ENCODE data around the gene KLK14. TPM values are rescaled to one million over a fixed set of nuclear protein-coding genes. Genes with fewer than 3 reads are reported as not detected.

Gene KLK14
- total RNA-seq, 1 donor from 2014 or later = not detected

DNA sequence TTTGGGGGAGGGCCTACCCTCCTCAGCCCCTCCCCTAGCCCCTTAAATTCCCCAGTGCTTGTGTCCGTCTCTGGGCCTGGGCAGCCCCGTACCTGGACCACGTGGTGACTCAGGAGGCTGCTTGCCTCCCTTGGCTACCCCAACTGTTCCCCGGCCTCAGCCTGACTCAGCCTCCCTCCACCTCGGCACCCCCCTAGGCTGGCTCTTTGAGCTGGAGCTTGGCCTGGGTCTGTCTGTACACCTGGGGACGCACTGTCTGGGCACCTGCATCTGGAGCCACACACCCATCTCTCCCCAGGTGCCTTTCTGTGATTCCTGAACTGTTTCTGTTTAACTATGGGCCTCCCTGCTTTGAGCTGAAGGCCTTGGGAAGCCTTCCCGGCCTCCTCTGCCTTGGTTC, 1.8 kb upstream of the KLK14 start:
- no peak for DNase-seq

DNA sequence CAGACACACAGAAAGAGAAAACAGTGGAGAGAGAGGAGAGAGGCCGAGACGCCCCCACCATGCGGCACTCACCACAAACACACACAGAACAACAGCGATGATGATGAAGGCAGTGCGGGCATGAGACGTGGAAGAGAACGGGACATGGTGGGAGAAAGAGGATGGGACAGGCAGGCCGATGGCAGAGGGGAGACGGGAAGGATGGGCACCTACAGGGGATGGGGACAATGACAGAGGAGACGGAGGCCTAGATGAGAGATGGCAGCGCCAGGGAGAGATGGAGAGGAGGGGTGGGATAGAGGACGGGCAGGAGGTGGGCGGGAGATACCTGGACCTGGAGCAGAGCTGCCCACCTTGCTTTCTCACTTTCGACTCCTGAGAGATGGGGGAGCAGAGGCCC, 1.1 kb upstream of the KLK14 start:
- DNase-seq = no peak

GRCh38 chr19:51083181-51083580, 494 bp upstream of the KLK14 start:
- DNase-seq = no peak

DNA sequence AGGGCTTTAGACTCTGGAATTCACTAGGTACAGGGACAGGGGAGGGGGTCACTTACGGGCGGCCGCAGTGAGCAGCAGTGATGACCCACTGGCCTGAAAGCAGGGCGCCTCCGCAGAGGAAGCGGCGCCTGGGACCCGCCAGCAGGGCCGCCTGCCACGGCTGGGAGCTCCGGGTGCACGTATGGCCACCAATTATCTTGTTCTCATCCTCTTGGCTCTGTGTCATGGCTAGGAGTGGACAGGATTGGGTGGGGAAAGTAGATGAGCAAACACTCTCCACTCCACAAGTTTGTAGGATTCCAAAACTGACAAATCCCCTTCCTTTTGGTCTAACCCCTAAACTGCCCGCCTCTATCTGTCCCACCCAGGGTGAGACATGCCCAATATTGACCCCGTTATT, 1.2 kb downstream of the KLK14 start:
- no peak for DNase-seq

DNA sequence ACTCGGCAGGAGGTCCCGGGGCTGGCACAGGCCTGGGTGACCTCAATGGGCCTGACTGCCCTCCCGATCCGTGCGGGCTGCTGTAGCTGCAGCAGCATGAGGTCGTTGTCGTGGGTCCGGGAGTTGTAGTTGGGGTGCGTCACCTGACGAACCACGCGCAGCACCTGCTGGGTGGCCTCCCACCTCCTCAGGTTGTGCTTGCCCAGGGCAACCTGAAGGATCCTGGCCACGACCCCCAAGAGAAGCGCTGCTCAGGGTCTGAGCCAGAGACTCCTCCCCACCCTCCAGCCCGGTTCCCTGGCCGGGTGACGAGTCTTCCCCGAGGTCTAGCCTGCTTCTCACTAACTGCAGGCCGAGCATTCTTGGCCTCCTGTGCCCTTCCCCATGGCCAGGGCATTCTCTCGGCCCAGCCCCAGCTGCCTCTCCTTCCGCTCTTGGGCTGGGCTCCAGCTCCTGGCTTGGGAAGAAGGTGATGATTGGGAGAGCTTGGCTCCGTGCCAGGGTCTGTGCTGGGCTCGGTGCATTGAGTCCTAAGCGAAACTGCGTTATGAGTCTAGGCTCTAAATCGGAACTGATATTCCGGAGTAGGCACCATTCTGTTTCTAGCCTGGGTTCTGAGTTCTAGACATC, 3.1 kb downstream of the KLK14 start:
- DNase-seq = no peak

DNA sequence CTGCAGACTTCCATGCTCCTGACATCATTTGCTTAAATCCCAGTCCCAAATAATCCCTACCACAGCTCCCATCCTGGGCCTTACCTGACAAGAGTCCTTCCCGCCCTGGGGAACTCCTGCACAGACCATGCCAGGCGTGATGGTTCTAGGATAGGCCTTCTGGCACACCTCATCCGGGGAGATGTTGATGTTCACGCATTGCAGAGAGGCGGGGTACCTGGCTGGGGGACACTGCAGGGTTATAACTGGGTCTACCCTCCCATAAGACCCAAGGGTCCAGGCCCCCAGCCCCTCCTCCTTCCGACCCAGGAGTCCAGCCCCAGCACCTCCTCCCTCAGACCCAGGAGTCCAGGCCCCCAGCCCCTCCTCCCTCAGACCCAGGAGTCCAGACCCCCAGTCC, 4.0 kb downstream of the KLK14 start:
- no peak for DNase-seq

DNA sequence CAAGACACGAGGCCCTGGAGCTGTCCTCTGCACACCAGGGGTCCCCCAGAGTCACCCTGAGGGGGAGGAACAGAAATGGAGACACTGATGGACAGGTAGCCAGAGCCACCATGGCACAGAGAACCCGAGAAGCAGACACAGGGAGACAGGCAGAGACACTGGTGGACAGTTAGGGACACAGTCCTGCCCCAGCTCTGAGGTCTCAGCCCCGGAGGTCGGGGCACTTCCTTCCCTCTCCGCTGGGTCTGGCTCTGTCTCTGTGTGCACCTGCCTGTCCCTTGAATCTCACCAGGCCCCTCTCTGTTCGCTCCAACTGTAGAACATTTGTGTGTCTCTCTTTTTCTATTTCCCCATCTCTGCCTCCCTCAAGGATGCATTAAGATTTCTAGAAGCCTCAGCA, 4.6 kb downstream of the KLK14 start:
- no peak for DNase-seq

- no peak for DNase-seq
Observed at GRCh38 chr19:51076631-51077213, 6.0 kb downstream of the KLK14 start.

DNA sequence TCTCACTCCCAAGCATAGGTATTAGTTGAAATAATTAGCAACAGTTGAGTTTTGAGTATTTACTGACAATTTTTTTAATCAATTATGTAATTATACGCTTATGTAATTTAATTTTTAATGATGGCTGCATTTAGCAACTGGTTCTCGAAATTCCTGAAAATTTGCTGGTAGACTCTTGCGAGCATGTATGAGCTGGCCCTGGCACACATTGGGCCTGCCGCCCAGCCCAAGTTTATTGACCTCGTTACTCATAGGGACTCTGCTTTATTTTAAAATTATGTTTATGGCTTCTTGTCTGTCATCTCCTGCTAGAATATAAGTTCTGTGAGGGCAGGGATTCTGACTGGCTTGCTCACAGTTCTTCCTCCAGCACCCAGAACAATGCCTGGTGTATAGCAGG, 6.7 kb downstream of the KLK14 start:
- DNase-seq = no peak

GRCh38 chr19:51071095-51071405, 11.6 kb downstream of the KLK14 start:
- no peak for DNase-seq

GRCh38 chr19:51070334-51071094, 12.2 kb downstream of the KLK14 start:
- no peak for DNase-seq

- no peak for DNase-seq
Observed at GRCh38 chr19:51066393-51067186, 16.1 kb downstream of the KLK14 start.

- no peak for DNase-seq
Observed at GRCh38 chr19:51065221-51065960, 17.3 kb downstream of the KLK14 start.

GRCh38 chr19:51064534-51065220, 18.0 kb downstream of the KLK14 start, which contains the start of gene KLK13:
TSS of gene KLK13 (minus strand) at chr19:51065092. CDS start at chr19:51065067, 25 bp downstream.
- no peak for DNase-seq

DNA sequence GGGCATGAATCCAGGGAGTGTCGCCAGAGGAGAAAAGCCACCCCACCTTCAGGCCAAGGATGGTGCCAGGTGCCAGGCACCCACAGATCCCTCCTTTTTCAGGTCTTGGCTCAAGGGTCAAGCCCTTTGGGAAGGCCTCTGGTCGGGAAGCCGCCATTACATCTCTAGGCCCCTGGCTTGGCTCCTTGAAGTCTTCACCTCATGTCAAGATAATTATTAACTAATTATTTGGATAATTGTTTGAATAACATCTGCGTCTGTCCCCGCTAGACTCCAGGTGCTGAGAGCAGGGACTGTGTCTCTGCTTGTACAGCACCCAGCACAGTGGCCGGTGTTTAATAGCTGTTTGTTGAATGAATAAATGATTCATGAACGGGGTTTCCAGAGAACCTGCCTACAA, 19.0 kb downstream of the KLK14 start:
- no peak for DNase-seq

- no peak for DNase-seq
Observed at GRCh38 chr19:51060973-51061372, 21.7 kb downstream of the KLK14 start.

- DNase-seq = no peak
Observed at GRCh38 chr19:51060336-51060735, 22.4 kb downstream of the KLK14 start.

DNA sequence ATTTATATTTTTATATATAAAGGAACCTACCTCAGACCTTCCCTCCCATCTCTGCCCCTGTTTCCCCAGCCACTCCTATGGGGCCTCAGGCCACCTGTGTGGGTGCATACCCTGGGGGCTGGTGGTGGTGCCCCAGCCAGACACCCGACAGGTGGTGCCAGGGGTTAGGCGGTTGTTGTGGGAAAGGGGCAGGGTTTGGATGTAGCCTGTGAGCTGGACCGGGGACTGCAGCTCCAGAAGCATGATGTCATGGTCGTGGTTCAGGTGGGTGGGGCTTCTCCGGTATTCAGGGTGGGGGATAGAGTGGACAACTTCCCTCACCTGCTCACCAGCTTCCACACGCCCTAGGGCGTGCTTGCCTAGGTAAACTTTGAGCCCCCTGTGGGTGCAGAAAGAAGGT, 23.0 kb downstream of the KLK14 start:
- no peak for DNase-seq

GRCh38 chr19:51055866-51056265, 26.8 kb downstream of the KLK14 start:
- DNase-seq = no peak

- DNase-seq = no peak
Observed at GRCh38 chr19:51047031-51047335, 35.7 kb downstream of the KLK14 start.

- no peak for DNase-seq
Observed at GRCh38 chr19:51044327-51044726, 38.4 kb downstream of the KLK14 start.

- DNase-seq = no peak
Observed at GRCh38 chr19:51043497-51043896, 39.2 kb downstream of the KLK14 start.
